IMR-90 (cell line): Measurements from ENCODE around the gene KCNJ16. TPM values are rescaled to one million over a fixed set of nuclear protein-coding genes. Genes with fewer than 3 reads are reported as not detected.

ENCODE experiments used
- ATAC-seq: fragments of 200-7000 bp; cut with Tn5 transposase; 2 replicates; pipeline ENCODE4 v1.9.1; 2020; ENCODE audit warnings: low read depth, mild to moderate bottlenecking, moderate library complexity
- BruUV-seq: library from RNA; stranded (reverse); fragments of 400-500 nt; replicated peaks from 2 replicates; lab custom pipeline; 2021; lab: Mats Ljungman, UMichigan
- CTCF ChIA-PET: fragments of 300-600 bp; formaldehyde crosslinking; extraction: SDS; loops from one replicate; lab custom pipeline; 2021; ENCODE audit warnings: antibody characterized with exemption; lab: Yijun Ruan, JAX
- POLR2A ChIA-PET: fragments of 300-600 bp; sonication (Branson Sonifier 250); formaldehyde crosslinking; loops from one replicate; lab custom pipeline; 2022; ENCODE audit warnings: antibody characterized with exemption; ENCODE audit not compliant: unreplicated experiment; lab: Charles Lee
- DNase-seq: peaks from one replicate; pipeline ENCODE4 v3.0.0; 2013
- H2AFZ ChIP-seq: replicated peaks from 2 replicates; pipeline ENCODE3; 2013; ENCODE audit warnings: low read length, mild to moderate bottlenecking; ENCODE audit not compliant: poor library complexity
- H2AK5ac ChIP-seq: 2 replicates; pipeline ENCODE4 v1.6.1; 2013; ENCODE audit warnings: low read depth, low read length, inconsistent platforms
- H2AK9ac ChIP-seq: replicated peaks from 2 replicates; pipeline ENCODE3; 2013; ENCODE audit warnings: mild to moderate bottlenecking, low read depth, low read length, moderate library complexity; ENCODE audit not compliant: poor library complexity
- H2BK120ac ChIP-seq: 2 replicates; pipeline ENCODE4 v1.6.1; 2013; ENCODE audit warnings: low read depth, low read length, inconsistent platforms
- H2BK15ac ChIP-seq: 3 replicates; pipeline ENCODE4 v1.6.1; 2013; ENCODE audit warnings: low read depth, low read length, inconsistent platforms
- H2BK20ac ChIP-seq: 2 replicates; pipeline ENCODE4 v1.6.1; 2013; ENCODE audit warnings: low read depth, mild to moderate bottlenecking, inconsistent platforms, low read length, moderate library complexity
- H2BK5ac ChIP-seq: 2 replicates; pipeline ENCODE4 v1.6.1; 2013; ENCODE audit warnings: mild to moderate bottlenecking, low read depth, low read length, inconsistent platforms; ENCODE audit not compliant: poor library complexity, severe bottlenecking
- H3K14ac ChIP-seq: replicated peaks from 2 replicates; pipeline ENCODE4 v1.6.1; 2013; ENCODE audit warnings: low read depth, low read length, inconsistent platforms
- H3K18ac ChIP-seq: 2 replicates; pipeline ENCODE4 v1.6.1; 2013; ENCODE audit warnings: low read depth, low read length, control low read depth
- H3K23ac ChIP-seq: 2 replicates; pipeline ENCODE4 v1.6.1; 2013; ENCODE audit warnings: low read depth, low read length, inconsistent platforms
- H3K27ac ChIP-seq: 2 replicates; pipeline ENCODE4 v1.5.1; 2013; ENCODE audit warnings: mild to moderate bottlenecking, control low read depth, low read length; ENCODE audit not compliant: insufficient read depth
- H3K27me3 ChIP-seq: 2 replicates; pipeline ENCODE4 v1.6.1; 2013; ENCODE audit warnings: low read length; ENCODE audit not compliant: control insufficient read depth, insufficient read depth
- H3K36me3 ChIP-seq: 2 replicates; pipeline ENCODE4 v1.6.1; 2013; ENCODE audit warnings: low read length, mixed read lengths; ENCODE audit not compliant: control insufficient read depth, insufficient read depth
- H3K4ac ChIP-seq: 2 replicates; pipeline ENCODE4 v1.6.1; 2013; ENCODE audit warnings: low read depth, low read length, inconsistent platforms
- H3K4me1 ChIP-seq: 2 replicates; pipeline ENCODE4 v1.6.1; 2013; ENCODE audit warnings: low read length, mixed read lengths; ENCODE audit not compliant: control insufficient read depth, insufficient read depth
- H3K4me2 ChIP-seq: 2 replicates; pipeline ENCODE4 v1.6.1; 2013; ENCODE audit warnings: low read depth, mild to moderate bottlenecking, control low read depth, low read length, moderate library complexity
- H3K4me3 ChIP-seq: 2 replicates; pipeline ENCODE4 v1.5.1; 2013; ENCODE audit warnings: low read depth, mild to moderate bottlenecking, control low read depth, low read length, moderate library complexity; ENCODE audit not compliant: insufficient read depth
- H3K56ac ChIP-seq: 2 replicates; pipeline ENCODE4 v1.6.1; 2013; ENCODE audit warnings: low read length, inconsistent platforms; ENCODE audit not compliant: insufficient read depth; ENCODE audit errors: extremely low read depth
- H3K79me1 ChIP-seq, 2 experiments: 2 replicates each; pipeline ENCODE4 v1.6.1; 2013; ENCODE audit warnings: low read length in 2 of 2, inconsistent platforms in 1 of 2, low read depth in 1 of 2
- H3K9ac ChIP-seq: 2 replicates; pipeline ENCODE4 v1.6.1; 2013; ENCODE audit warnings: low read depth, low read length, control low read depth
- H3K9me1 ChIP-seq: 2 replicates; pipeline ENCODE4 v1.6.1; 2013; ENCODE audit warnings: low read length, inconsistent platforms; ENCODE audit not compliant: insufficient read depth
- H3K9me3 ChIP-seq: 2 replicates; pipeline ENCODE4 v1.6.1; 2013; ENCODE audit warnings: low read length; ENCODE audit not compliant: control insufficient read depth, insufficient read depth
- H4K20me1 ChIP-seq: 2 replicates; pipeline ENCODE4 v1.6.1; 2013; ENCODE audit warnings: low read length, inconsistent platforms; ENCODE audit not compliant: insufficient read depth
- H4K5ac ChIP-seq: 2 replicates; pipeline ENCODE4 v1.6.1; 2013; ENCODE audit warnings: mild to moderate bottlenecking, low read depth, low read length, control low read depth
- H4K8ac ChIP-seq, 2 experiments: 2 replicates each; pipeline ENCODE4 v1.6.1; 2013; ENCODE audit warnings: low read depth in 2 of 2, low read length in 2 of 2, control low read depth in 1 of 2, inconsistent platforms in 1 of 2
- H4K91ac ChIP-seq: 2 replicates; pipeline ENCODE4 v1.6.1; 2013; ENCODE audit warnings: low read depth, low read length, inconsistent platforms; ENCODE audit not compliant: insufficient read depth
- BHLHE40 ChIP-seq: fragments of 150-350 bp; IDR thresholded peaks from 2 replicates; pipeline ENCODE4 v1.6.1; 2016; ENCODE audit warnings: mild to moderate bottlenecking, low read depth, low read length
- CHD1 ChIP-seq: IDR thresholded peaks from 2 replicates; pipeline ENCODE4 v1.6.1; 2012; ENCODE audit warnings: low read depth, low read length, improper control_type of control experiment
- FOS ChIP-seq: fragments of 150-350 bp; IDR thresholded peaks from 2 replicates; pipeline ENCODE4 v1.6.1; 2016; ENCODE audit warnings: low read depth, low read length
- MAFK ChIP-seq: IDR thresholded peaks from 2 replicates; pipeline ENCODE4 v1.6.1; 2012; ENCODE audit warnings: low read depth, low read length, improper control_type of control experiment
- MAZ ChIP-seq: IDR thresholded peaks from 2 replicates; pipeline ENCODE4 v1.6.1; 2012; ENCODE audit warnings: low read depth, mild to moderate bottlenecking, low read length, improper control_type of control experiment, moderate library complexity, borderline replicate concordance
- NFE2L2 ChIP-seq: fragments of 150-350 bp; IDR thresholded peaks from 2 replicates; pipeline ENCODE4 v1.6.1; 2016; ENCODE audit warnings: low read depth, mild to moderate bottlenecking, low read length
- POLR2A ChIP-seq: IDR thresholded peaks from 2 replicates; pipeline ENCODE4 v1.6.1; 2012; ENCODE audit warnings: mild to moderate bottlenecking, low read depth, low read length
- WGBS, 2 experiments: methylation state at CpG; one replicate each; pipeline versions ENCODE4 v1.1.5 to v1.1.7; 2013; ENCODE audit warnings: missing lambda C conversion rate in 2 of 2; ENCODE audit not compliant: insufficient read length in 1 of 2; ENCODE audit errors: extremely low coverage in 2 of 2; 5-methylcytosine and 5-hydroxymethylcytosine counted together
- dilution Hi-C: fragments of 300-500 bp; cut with HindIII; formaldehyde crosslinking; loops from one replicate; pipeline ENCODE4 v1.14.3; 2018; ENCODE audit warnings: low sequenced_read_pairs; ENCODE audit not compliant: unreplicated experiment
- in situ Hi-C: fragments of 300-500 bp; cut with MboI; formaldehyde crosslinking; loops from 3 replicates; pipeline ENCODE4 v1.14.3; 2019; ENCODE audit warnings: low sequenced_read_pairs, inconsistent platforms, mixed read lengths
- intact Hi-C: fragments of 100-400 bp; cut with micrococcal nuclease; formaldehyde crosslinking; loops from 2 replicates; pipeline ENCODE4 v1.10.0; 2022
- polyA plus RNA-seq, 3 experiments: library from polyadenylated mRNA; depleted of rRNA; stranded (reverse); fragments of >200 nt; gene quantifications; 2 replicates each; pipeline ENCODE4 v1.2.3, GENCODE V29; 2012; ENCODE audit warnings: low replicate concordance in 1 of 3
- total RNA-seq: library from RNA; depleted of rRNA; stranded (reverse); fragments of >200 nt; gene quantifications from 2 replicates; pipeline ENCODE4 v1.2.3, GENCODE V29; 2012

The KCNJ16 gene
- total and polyA plus RNA-seq, 2 of the 4 experiments (the other 2 are of a cell fraction): not detected

DNA sequence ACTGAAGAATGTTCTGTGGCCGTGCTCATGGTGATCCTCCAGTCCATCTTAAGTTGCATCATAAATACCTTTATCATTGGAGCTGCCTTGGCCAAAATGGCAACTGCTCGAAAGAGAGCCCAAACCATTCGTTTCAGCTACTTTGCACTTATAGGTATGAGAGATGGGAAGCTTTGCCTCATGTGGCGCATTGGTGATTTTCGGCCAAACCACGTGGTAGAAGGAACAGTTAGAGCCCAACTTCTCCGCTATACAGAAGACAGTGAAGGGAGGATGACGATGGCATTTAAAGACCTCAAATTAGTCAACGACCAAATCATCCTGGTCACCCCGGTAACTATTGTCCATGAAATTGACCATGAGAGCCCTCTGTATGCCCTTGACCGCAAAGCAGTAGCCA lies 57.5 kb downstream of the KCNJ16 start:
- Histone ChIP-seq H3K4me1 (peaks cover 7% of the 10 kb centered on the region; the same call in 1 of the 2 replicates), H2BK20ac (no peak overlapping the region), H3K18ac (no peak overlapping the region), H3K14ac (no peak overlapping the region), H2BK5ac (no peak overlapping the region), H3K4ac (no peak overlapping the region), H2AK5ac (no peak overlapping the region), H3K27ac (no peak overlapping the region), H3K9ac (no peak overlapping the region), H3K79me1 (no peaks in the 10 kb centered on the region), H3K4me3 (no peak overlapping the region), H2BK120ac (no peak overlapping the region), H2AFZ (no peak overlapping the region), H3K9me3 (no peaks in the 10 kb centered on the region), H4K8ac (no peak overlapping the region), H2AK9ac (no peak overlapping the region), H3K27me3 (no peaks in the 10 kb centered on the region), H4K91ac (no peak overlapping the region), H4K5ac (no peak overlapping the region), H3K4me2 (no peak overlapping the region), H3K56ac (no peak overlapping the region), H3K9me1 (no peaks in the 10 kb centered on the region), H4K20me1 (no peaks in the 10 kb centered on the region), H3K23ac (no peak overlapping the region), H2BK15ac (no peak overlapping the region), H3K36me3 (no peaks in the 10 kb centered on the region)
- 100% methylated on average over 2 of the region's 11 CpGs; no CpG with 5 or more reads in 1 of the 2 experiments for WGBS, 2 experiments
- intact Hi-C loops: no loop called here
- DNase-seq (no peak), ATAC-seq (no peak)
- BruUV-seq: no TSS peak
- dilution Hi-C loops: no loop called here
- CTCF ChIA-PET: no interaction called here
- TF ChIP-seq MAZ: no peak
- TF ChIP-seq NFE2L2: no peak
- TF ChIP-seq CHD1: no peak
- no peak for TF ChIP-seq BHLHE40
- TF ChIP-seq POLR2A: no peak
- TF ChIP-seq FOS: no peak
- TF ChIP-seq MAFK: no peak
- in situ Hi-C loops: no loop called here
- POLR2A ChIA-PET: no interaction called here
